HFF-Myc (cell line): ENCODE results near the gene IRS2.
"Not testable (repeated sequence)": the region's sequence is repeated elsewhere in the genome, so short reads cannot be mapped to it uniquely, and the experiment has no call there.

ENCODE experiments used
- DNase-seq: peaks from one replicate; pipeline ENCODE4 v3.0.0-alpha.2; 2011; ENCODE audit warnings: low read depth; ENCODE audit errors: extremely low read depth
- H3K4me3 ChIP-seq: replicated peaks from 2 replicates; pipeline ENCODE4 v1.5.1; 2011; ENCODE audit warnings: low read depth, mild to moderate bottlenecking, control low read depth, low read length
- CTCF ChIP-seq: IDR thresholded peaks from 2 replicates; pipeline ENCODE4 v1.5.1; 2012; ENCODE audit warnings: mild to moderate bottlenecking, low read depth, low read length, control low read depth; ENCODE audit errors: missing control alignments

IRS2 gene

GRCh38 chr13:109737606-109738005 is 48.8 kb downstream of the IRS2 start:
- no peak for TF ChIP-seq CTCF
- no peak for DNase-seq
- no peak overlapping the region for H3K4me3 ChIP-seq

GRCh38 chr13:109737046-109737573 is 49.3 kb downstream of the IRS2 start:
- TF ChIP-seq CTCF, result no peak
- no peak for DNase-seq
- H3K4me3 ChIP-seq, result no peak overlapping the region

- no peak for DNase-seq
Observed at GRCh38 chr13:109735436-109735966, 50.9 kb downstream of the IRS2 start.

GRCh38 chr13:109734002-109734785 is 52.2 kb downstream of the IRS2 start:
- H3K4me3 ChIP-seq, result no peak overlapping the region
- DNase-seq, result no peak
- no peak for TF ChIP-seq CTCF

More at GRCh38 chr13:109735436-109735966, 50.9 kb downstream of the IRS2 start:
- no peak overlapping the region for H3K4me3 ChIP-seq
- TF ChIP-seq CTCF, result no peak

GRCh38 chr13:109733550-109733949 is 52.8 kb downstream of the IRS2 start:
- no peak for TF ChIP-seq CTCF
- DNase-seq, result no peak
- no peak overlapping the region for H3K4me3 ChIP-seq

- not testable (repeated sequence) for H3K4me3 ChIP-seq
Observed at GRCh38 chr13:109732470-109733170, 53.8 kb downstream of the IRS2 start.

GRCh38 chr13:109730812-109731335 is 55.5 kb downstream of the IRS2 start:
- no peak for DNase-seq
- no peak for TF ChIP-seq CTCF
- H3K4me3 ChIP-seq, result no peak overlapping the region

More at GRCh38 chr13:109732470-109733170, 53.8 kb downstream of the IRS2 start:
- DNase-seq, result not testable (repeated sequence)
